HG02885 (cell line): Measurements from ENCODE around the gene PRKX.
"Not testable (repeated sequence)": the region's sequence is repeated elsewhere in the genome, so short reads cannot be mapped to it uniquely, and the experiment has no call there.

Experiments
- ATAC-seq: cut with Tn5 transposase; IDR thresholded peaks from one replicate; pipeline ENCODE4 v1.9.1; 2021; ENCODE audit warnings: mild to moderate bottlenecking; ENCODE audit not compliant: unreplicated experiment, poor library complexity

The PRKX gene

GRCh38 chrX:3712051-3712869 is 1.2 kb downstream of the PRKX start:
- ATAC-seq, result peak; percentile 7

GRCh38 chrX:3711331-3711917 is 2.0 kb downstream of the PRKX start:
- ATAC-seq, result no peak

GRCh38 chrX:3707673-3708274 is 5.7 kb downstream of the PRKX start:
- not testable (repeated sequence) for ATAC-seq

GRCh38 chrX:3706481-3706880 is 7.0 kb downstream of the PRKX start:
- ATAC-seq, result no peak

GRCh38 chrX:3703251-3703650 is 10.2 kb downstream of the PRKX start:
- ATAC-seq, result not testable (repeated sequence)

- not testable (repeated sequence) for ATAC-seq
Measured at GRCh38 chrX:3702095-3702494, 11.4 kb downstream of the PRKX start.

- ATAC-seq, result not testable (repeated sequence)
Measured at GRCh38 chrX:3701445-3701928, 12.0 kb downstream of the PRKX start.

- peak; percentile 78 for ATAC-seq
Measured at GRCh38 chrX:3699821-3700381, 13.5 kb downstream of the PRKX start.

GRCh38 chrX:3697701-3698279 is 15.7 kb downstream of the PRKX start:
- no peak for ATAC-seq

- no peak for ATAC-seq
Measured at GRCh38 chrX:3697220-3697684, 16.2 kb downstream of the PRKX start.

GRCh38 chrX:3695536-3695935 is 17.9 kb downstream of the PRKX start:
- no peak for ATAC-seq

- ATAC-seq, result no peak
Measured at GRCh38 chrX:3690140-3690539, 23.3 kb downstream of the PRKX start.

- not testable (repeated sequence) for ATAC-seq
Measured at GRCh38 chrX:3683236-3683635, 30.2 kb downstream of the PRKX start.

- ATAC-seq, result no peak
Measured at GRCh38 chrX:3680459-3680858, 33.0 kb downstream of the PRKX start.

GRCh38 chrX:3679669-3680068 is 33.8 kb downstream of the PRKX start:
- no peak for ATAC-seq

- no peak for ATAC-seq
Measured at GRCh38 chrX:3678328-3678727, 35.1 kb downstream of the PRKX start.

GRCh38 chrX:3674881-3675280 is 38.6 kb downstream of the PRKX start:
- no peak for ATAC-seq

- ATAC-seq, result no peak
Measured at GRCh38 chrX:3669841-3670475, 43.5 kb downstream of the PRKX start.

- ATAC-seq, result no peak
Measured at GRCh38 chrX:3666975-3667374, 46.5 kb downstream of the PRKX start.

GRCh38 chrX:3664921-3665320 is 48.5 kb downstream of the PRKX start:
- ATAC-seq, result no peak
